Sigmoid colon (tissue), 4 donors: ENCODE results near the gene SULF2.

ENCODE experiments used
- CTCF ChIP-seq, 4 experiments: fragments of 450-650 bp in 3 of 4; fragments of 200-600 bp in 1 of 4; IDR thresholded peaks; one replicate each; pipeline ENCODE4 v1.5.1; 2016 to 2019; ENCODE audit warnings: antibody characterized with exemption in 4 of 4, mild to moderate bottlenecking in 3 of 4, moderate library complexity in 2 of 4
- EP300 ChIP-seq, 4 donors: sonication (generic); formaldehyde crosslinking; IDR thresholded peaks; one replicate each; pipeline ENCODE4 v1.6.1; 2017; ENCODE audit warnings: antibody characterized with exemption in 4 of 4
- POLR2A ChIP-seq, 2 donors: fragments of 450-650 bp; IDR thresholded peaks; one replicate each; pipeline ENCODE4 v1.6.1; 2016; ENCODE audit warnings: antibody characterized with exemption in 2 of 2, mild to moderate bottlenecking in 2 of 2, moderate library complexity in 2 of 2
- POLR2AphosphoS5 ChIP-seq, 4 donors: sonication (generic); formaldehyde crosslinking; IDR thresholded peaks; one replicate each; pipeline ENCODE4 v1.6.1; 2017; ENCODE audit warnings: antibody characterized with exemption in 4 of 4

GRCh38 chr20:47725248-47725973 is 59.9 kb downstream of the SULF2 start:
- TF ChIP-seq CTCF (IDR thresholded peaks at IDR 0.05) (peak; percentile 31 to 86 (median 81)), POLR2AphosphoS5 (IDR thresholded peaks at IDR 0.05) (no peak), EP300 (IDR thresholded peaks at IDR 0.05) (no peak), POLR2A (IDR thresholded peaks at IDR 0.05) (no peak)
